Erythroblast (primary cell): ENCODE measurements around the gene MRPL14.

Experiments
- GATA1 ChIP-seq: IDR thresholded peaks from 2 replicates; pipeline ENCODE4 v1.6.1; 2011; ENCODE audit warnings: low read depth, mild to moderate bottlenecking, control low read depth, low read length, moderate library complexity
- POLR2A ChIP-seq: IDR thresholded peaks from 2 replicates; pipeline ENCODE4 v1.6.1; 2011; ENCODE audit warnings: mild to moderate bottlenecking, low read length

GRCh38 chr6:44143731-44144130 is 16.5 kb upstream of the MRPL14 start:
- TF ChIP-seq POLR2A (no peak), GATA1 (no peak)
